Activated CD4-positive, alpha-beta memory T cell treated with anti-CD3 and anti-CD28 coated beads for 36 hours (primary cell): Measurements from ENCODE around the gene FUBP3. TPM values are rescaled to one million over a fixed set of nuclear protein-coding genes. Genes with fewer than 3 reads are reported as not detected.

Experiments
- CTCF ChIA-PET: fragments of 350-600 bp; sonication (Branson Sonifier 250); formaldehyde crosslinking; loops from one replicate; lab custom pipeline; 2021; ENCODE audit warnings: antibody characterized with exemption, inconsistent platforms; lab: Charles Lee
- POLR2A ChIA-PET: fragments of 350-600 bp; sonication (Branson Sonifier 250); formaldehyde crosslinking; loops from one replicate; lab custom pipeline; 2021; ENCODE audit warnings: antibody characterized with exemption; lab: Charles Lee
- DNase-seq: peaks from one replicate; pipeline ENCODE4 v3.0.0-alpha.2; 2020
- H3K27ac Mint-ChIP-seq: one replicate; pipeline ENCODE4 v1.8.0; 2021; ENCODE audit warnings: mixed read lengths
- H3K27me3 Mint-ChIP-seq: one replicate; pipeline ENCODE4 v1.8.0; 2021; ENCODE audit warnings: mixed read lengths
- H3K36me3 Mint-ChIP-seq: one replicate; pipeline ENCODE4 v1.8.0; 2021; ENCODE audit warnings: mixed read lengths
- H3K4me1 Mint-ChIP-seq: one replicate; pipeline ENCODE4 v1.8.0; 2021; ENCODE audit warnings: low read depth, mixed read lengths
- H3K4me3 Mint-ChIP-seq: one replicate; pipeline ENCODE4 v1.8.0; 2021; ENCODE audit warnings: mild to moderate bottlenecking, mixed read lengths
- H3K9me3 Mint-ChIP-seq: one replicate; pipeline ENCODE4 v1.8.0; 2021; ENCODE audit warnings: mixed read lengths
- intact Hi-C: fragments of 100-400 bp; cut with micrococcal nuclease; formaldehyde crosslinking; loops from one replicate; pipeline ENCODE4 v1.15.1; 2023
- total RNA-seq, 2 experiments: library from RNA; stranded (reverse); gene quantifications; one replicate each; pipeline ENCODE4 v1.2.3, GENCODE V29; 2021

The FUBP3 gene
- total RNA-seq, 2 experiments from 2014 or later: 31.8 to 37.5 TPM

DNA sequence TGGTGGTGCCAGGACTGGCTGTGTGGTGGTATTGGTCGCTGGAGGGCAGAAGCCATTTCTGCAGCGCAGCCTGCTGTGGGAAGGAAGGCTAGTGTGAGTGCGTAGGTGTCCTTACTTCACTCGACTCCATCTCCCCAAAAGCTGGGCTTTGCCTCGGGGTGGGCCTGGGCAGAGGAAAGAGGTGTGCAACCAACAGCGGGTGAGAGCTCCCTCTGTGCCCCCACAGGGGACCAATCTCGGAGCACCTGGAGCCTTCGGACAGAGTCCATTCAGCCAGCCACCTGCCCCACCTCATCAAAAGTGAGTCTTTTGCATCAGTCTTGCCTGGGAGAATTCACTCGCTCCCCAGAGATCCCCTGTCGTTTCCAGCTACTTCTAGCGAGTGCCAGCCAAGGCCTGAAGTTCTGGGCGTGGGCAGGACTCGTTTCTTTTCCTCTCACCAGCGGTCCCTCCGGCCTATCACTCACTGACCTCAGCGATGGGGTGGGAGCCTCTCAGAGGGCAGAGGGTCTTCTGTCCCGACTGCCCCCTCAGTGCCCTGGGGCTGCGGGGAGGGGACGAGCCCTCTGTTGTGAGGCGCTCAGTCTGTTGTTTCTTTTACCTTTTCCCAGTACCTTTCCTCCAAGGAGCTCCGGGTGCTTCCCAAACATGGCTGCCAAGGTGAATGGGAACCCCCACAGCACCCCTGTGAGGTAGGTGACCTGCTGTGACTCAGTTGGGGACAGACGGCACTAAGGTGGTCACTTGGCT is 52.1 kb downstream of the FUBP3 start:
- Mint-ChIP-seq H3K4me3 (no peak overlapping the region), H3K36me3 (peaks cover 30% of the 10 kb centered on the region), H3K27ac (no peak overlapping the region), H3K27me3 (no peaks in the 10 kb centered on the region), H3K4me1 (no peaks in the 10 kb centered on the region), H3K9me3 (no peaks in the 10 kb centered on the region)
- CTCF ChIA-PET: no interaction called here
- intact Hi-C loops: no loop called here
- POLR2A ChIA-PET: no interaction called here
- DNase-seq: no peak

DNA sequence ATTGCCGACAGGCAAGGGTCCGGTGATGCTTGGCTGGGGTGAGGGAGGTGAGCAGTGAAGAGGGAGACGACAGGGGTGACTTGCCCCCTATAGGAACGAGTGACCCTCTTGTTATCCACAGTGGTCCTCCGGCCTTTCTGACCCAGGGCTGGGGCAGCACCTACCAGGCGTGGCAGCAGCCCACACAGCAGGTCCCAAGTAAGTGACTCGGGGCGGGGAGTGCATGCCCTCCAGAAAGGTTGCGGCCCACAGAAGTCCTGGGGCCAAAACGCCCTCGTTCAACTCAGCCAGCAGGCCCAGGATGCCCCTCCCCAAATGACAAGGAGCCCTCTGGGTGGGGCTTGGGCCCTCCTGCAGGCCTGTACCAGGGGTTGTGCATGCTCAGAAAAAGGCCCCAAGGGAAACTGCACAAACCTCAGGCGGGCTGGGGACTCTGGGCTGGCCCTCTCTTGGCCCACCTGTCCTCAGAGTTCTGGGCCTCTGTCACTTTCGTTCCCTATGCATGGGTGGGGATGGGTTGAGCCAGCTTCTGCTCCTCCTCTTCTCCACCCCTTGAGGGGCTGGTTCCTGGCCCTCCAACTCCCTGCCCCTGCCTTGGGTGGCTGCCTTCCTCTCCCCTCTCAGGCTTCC is 52.8 kb downstream of the FUBP3 start:
- DNase-seq: no peak
- intact Hi-C loops: no loop called here

DNA sequence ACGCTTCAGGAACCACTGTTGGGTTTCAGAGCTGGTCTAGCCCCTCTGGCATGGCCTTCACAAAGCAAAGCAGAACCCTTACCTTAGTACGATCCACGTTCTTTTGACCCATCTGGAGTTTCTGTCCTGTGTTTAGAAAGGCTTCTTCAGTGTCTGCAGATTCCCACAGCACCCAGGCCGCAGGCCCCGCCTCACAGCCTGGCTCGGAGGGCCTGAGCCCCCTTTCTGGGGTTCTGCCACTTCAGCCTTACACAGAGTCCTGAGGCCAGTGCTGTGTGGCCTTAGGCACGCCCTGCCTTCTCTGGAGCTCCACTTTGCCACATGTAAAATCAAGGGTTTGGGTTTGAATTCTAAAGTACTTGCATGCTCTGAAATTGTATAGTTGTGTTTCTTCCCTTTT is 53.5 kb downstream of the FUBP3 start:
- H3K4me1 Mint-ChIP-seq: no peaks in the 10 kb centered on the region
- intact Hi-C loops: no loop called here
- peaks cover 23% of the 10 kb centered on the region for H3K36me3 Mint-ChIP-seq
- no peak for DNase-seq
- ChIA-PET POLR2A (no interaction called here), CTCF (no interaction called here)
- no peak overlapping the region for H3K4me3 Mint-ChIP-seq
- H3K27me3 Mint-ChIP-seq: no peaks in the 10 kb centered on the region
- no peak overlapping the region for H3K27ac Mint-ChIP-seq
- no peaks in the 10 kb centered on the region for H3K9me3 Mint-ChIP-seq

More for the DNA sequence above, 52.8 kb downstream of the FUBP3 start:
- no peak overlapping the region for H3K4me3 Mint-ChIP-seq
- no peaks in the 10 kb centered on the region for H3K4me1 Mint-ChIP-seq
- H3K9me3 Mint-ChIP-seq: no peaks in the 10 kb centered on the region
- no peak overlapping the region for H3K27ac Mint-ChIP-seq
- H3K27me3 Mint-ChIP-seq: no peaks in the 10 kb centered on the region
- POLR2A ChIA-PET: no interaction called here
- CTCF ChIA-PET: no interaction called here
- H3K36me3 Mint-ChIP-seq: peaks cover 25% of the 10 kb centered on the region

DNA sequence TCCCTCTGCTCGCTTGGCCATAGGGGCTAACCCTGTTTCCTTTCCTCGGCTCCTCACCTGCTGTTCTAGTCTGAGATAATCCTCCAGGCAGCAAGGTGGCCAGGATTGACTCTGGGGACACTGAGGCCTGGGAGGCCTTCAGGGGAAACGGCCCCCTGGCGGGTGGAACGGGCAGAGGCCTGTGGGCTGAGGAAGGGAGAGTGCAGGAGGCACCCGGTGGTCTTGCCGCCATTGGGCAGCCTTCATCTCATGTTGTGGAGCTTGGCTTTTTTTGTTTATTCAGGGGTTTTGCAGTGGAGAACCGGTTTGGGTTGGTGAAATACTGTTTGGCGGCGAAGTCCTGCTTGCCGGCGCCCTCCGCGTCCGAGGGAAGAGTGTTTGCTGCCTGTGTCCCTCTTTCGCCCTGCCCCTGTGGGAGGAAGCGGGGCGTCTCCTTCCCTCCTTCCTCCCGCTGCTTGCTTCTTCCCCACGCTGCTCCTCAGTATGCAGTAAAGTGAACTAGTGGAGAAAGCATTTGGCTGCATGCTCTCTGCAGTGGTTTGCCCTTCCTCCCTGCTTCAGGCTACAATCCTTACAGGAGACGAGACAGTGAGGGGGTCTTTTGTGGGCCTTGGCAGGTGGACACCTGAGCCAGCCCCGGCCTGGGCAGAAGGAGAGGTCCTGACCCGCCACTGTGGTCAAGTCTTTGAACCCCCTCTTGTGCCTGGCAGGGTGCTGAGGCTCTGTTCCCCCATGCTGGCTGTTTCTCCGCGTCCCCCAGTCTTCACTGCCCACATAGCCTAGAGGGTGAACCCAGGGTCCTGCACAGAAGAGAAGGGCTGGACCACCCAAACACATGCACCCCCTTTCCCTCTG is 54.2 kb downstream of the FUBP3 start:
- no peak for DNase-seq
- H3K27me3 Mint-ChIP-seq: no peaks in the 10 kb centered on the region
- ChIA-PET CTCF (no interaction called here), POLR2A (no interaction called here)
- no peak overlapping the region for H3K4me3 Mint-ChIP-seq
- intact Hi-C loops: no loop called here
- H3K9me3 Mint-ChIP-seq: no peaks in the 10 kb centered on the region
- no peak overlapping the region for H3K27ac Mint-ChIP-seq
- H3K36me3 Mint-ChIP-seq: peaks cover 28% of the 10 kb centered on the region
- no peaks in the 10 kb centered on the region for H3K4me1 Mint-ChIP-seq

DNA sequence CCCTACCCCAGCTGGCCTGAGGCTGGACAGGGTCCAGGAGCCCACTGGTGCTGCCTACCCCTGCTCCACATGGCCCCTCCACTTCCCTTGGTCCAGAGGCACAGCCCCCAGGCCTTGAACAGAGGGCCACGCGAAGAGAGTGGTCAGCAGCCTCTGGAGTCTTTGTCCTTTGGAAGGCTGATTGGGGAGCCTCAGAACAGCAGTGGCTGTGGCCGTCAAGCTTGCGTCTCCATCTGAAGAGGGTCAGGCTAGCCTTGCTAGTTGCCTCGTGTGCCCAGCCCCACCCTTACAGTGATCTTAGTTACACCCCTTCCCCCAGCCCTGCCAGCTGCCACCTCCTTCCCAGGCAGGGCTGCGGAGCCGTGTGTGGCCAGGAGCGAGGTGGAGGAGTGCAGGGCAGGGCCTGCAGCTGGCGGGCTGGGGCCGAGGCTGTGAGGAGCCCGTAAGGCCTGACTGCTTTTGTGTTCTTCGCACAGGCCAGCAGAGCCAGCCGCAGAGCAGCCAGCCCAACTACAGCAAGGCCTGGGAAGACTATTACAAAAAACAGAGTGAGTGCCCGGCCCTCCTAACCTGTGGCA is 54.9 kb downstream of the FUBP3 start:
- DNase-seq: no peak
- Mint-ChIP-seq H3K36me3 (peaks cover 33% of the 10 kb centered on the region), H3K27me3 (no peaks in the 10 kb centered on the region), H3K4me1 (no peaks in the 10 kb centered on the region), H3K9me3 (no peaks in the 10 kb centered on the region), H3K27ac (no peak overlapping the region), H3K4me3 (no peak overlapping the region)
- intact Hi-C loops: no loop called here
- ChIA-PET POLR2A (no interaction called here), CTCF (no interaction called here)

DNA sequence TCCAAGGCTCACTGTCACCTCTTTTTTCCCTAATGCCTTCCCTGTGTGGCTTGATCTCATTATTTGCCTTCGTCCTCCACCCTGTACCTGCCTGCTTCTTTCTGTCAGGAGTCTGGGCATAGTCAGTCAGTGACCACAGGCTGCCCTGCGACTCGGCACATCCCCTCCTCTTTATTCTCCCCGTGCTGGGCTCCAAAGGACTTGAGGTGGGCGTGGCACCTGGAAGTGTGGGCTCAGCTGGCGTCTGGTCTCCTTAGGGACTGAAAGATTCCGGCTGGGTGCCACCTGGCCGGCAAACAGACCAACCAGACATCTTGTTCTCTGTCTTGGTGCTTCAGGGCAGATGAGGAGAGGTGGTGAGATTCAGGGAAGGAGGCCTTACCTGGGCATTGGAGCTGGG is 55.4 kb downstream of the FUBP3 start:
- no peak for DNase-seq
- no peak overlapping the region for H3K27ac Mint-ChIP-seq
- H3K36me3 Mint-ChIP-seq: peaks cover 28% of the 10 kb centered on the region
- no peaks in the 10 kb centered on the region for H3K4me1 Mint-ChIP-seq
- H3K4me3 Mint-ChIP-seq: no peak overlapping the region
- ChIA-PET POLR2A (no interaction called here), CTCF (no interaction called here)
- no peaks in the 10 kb centered on the region for H3K9me3 Mint-ChIP-seq
- intact Hi-C loops: no loop called here
- no peaks in the 10 kb centered on the region for H3K27me3 Mint-ChIP-seq

DNA sequence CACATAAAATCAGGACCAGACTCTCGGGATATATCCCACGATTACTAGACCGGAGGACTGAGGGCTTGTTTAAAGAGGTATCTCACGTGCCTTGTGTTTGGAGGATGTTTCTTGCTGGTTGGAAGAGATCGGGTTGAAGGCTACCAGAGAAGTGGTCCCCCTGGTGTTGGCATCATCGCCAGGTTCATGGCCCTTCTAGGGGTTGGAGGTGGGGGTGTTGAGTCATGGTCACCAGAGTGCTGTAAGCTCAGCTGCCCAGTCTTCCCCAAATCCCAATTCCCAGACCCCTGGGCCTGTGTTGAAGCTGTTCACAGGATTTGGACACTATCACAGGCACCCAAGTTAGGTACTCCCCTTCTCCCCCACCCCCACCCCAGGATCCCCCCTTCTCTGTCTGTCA is 55.9 kb downstream of the FUBP3 start:
- intact Hi-C loops: no loop called here

DNA sequence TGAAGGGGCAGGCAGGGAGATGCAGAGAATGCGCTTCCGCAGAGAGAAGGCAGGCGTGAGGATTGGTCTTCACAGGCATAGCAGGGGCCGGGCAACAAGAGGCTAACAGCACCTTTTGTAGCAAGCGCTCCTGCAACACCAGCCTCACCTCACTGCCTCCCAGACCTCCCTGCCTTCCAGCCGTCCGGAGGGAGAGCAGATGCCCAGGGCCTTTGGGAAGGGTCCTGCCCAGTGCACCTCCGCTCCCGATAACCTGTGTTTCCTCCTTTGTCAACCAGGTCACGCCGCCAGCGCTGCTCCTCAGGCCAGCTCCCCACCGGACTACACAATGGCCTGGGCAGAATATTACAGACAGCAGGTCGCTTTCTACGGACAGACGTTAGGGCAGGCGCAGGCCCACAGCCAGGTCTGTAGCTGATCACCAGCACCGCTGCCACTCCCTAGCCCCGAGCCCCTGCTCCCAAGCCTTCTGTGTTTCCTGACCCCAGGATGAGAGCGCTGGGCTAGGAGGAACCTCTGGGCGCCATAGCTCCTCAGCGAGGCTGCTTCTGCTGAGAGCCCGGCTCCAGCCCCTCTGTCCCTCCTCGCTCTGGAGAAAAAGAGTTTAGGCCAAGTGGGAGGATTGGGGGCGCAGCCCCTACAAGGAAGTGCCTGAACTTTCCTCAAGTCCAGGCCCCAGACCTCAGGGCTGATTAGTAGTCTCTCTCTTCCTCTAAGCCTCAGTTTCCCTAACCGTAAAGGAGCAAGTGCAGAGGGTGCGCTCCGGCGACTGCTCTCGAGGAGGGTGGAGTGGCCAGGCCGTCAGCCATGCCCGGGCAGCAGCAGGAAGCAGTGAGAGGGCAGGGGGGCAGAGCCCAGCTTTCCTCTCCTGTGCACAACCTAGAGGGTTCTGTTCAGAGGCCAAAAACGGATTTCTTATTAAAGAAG is 56.6 kb downstream of the FUBP3 start:
- intact Hi-C loops: no loop called here
- Mint-ChIP-seq H3K4me1 (no peaks in the 10 kb centered on the region), H3K4me3 (no peak overlapping the region), H3K27ac (no peak overlapping the region), H3K9me3 (no peaks in the 10 kb centered on the region), H3K36me3 (peaks cover 25% of the 10 kb centered on the region), H3K27me3 (no peaks in the 10 kb centered on the region)
- POLR2A ChIA-PET: no interaction called here
- no peak for DNase-seq
- CTCF ChIA-PET: no interaction called here

More for the DNA sequence above, 55.9 kb downstream of the FUBP3 start:
- Mint-ChIP-seq H3K27ac (no peak overlapping the region), H3K9me3 (no peaks in the 10 kb centered on the region), H3K27me3 (no peaks in the 10 kb centered on the region), H3K4me3 (no peak overlapping the region), H3K36me3 (peaks cover 27% of the 10 kb centered on the region), H3K4me1 (no peaks in the 10 kb centered on the region)
- POLR2A ChIA-PET: no interaction called here
- CTCF ChIA-PET: no interaction called here
- no peak for DNase-seq

DNA sequence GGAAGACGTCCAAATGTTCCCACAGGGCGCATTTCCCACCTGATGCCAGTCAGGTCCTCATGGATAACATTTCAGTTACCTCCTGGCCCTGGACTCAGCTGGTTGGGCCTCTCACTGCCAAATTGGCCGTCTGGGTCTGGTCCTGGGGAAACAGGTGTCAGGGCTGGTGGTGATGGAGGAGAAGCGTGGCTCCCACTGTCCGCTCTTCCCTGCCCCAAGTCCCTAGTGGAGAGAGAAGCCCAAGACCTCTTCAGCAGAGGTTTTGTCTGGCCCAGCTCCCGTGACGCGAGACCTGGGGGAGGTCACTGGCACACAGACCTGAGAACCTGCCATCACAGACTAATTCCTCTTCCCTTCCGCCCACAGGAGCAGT is 57.3 kb downstream of the FUBP3 start:
- H3K27ac Mint-ChIP-seq: no peak overlapping the region
- H3K4me3 Mint-ChIP-seq: no peak overlapping the region
- no peak for DNase-seq
- H3K4me1 Mint-ChIP-seq: no peaks in the 10 kb centered on the region
- H3K36me3 Mint-ChIP-seq: peaks cover 23% of the 10 kb centered on the region
- no peaks in the 10 kb centered on the region for H3K9me3 Mint-ChIP-seq
- POLR2A ChIA-PET: no interaction called here
- no peaks in the 10 kb centered on the region for H3K27me3 Mint-ChIP-seq
- intact Hi-C loops: no loop called here
- CTCF ChIA-PET: no interaction called here

DNA sequence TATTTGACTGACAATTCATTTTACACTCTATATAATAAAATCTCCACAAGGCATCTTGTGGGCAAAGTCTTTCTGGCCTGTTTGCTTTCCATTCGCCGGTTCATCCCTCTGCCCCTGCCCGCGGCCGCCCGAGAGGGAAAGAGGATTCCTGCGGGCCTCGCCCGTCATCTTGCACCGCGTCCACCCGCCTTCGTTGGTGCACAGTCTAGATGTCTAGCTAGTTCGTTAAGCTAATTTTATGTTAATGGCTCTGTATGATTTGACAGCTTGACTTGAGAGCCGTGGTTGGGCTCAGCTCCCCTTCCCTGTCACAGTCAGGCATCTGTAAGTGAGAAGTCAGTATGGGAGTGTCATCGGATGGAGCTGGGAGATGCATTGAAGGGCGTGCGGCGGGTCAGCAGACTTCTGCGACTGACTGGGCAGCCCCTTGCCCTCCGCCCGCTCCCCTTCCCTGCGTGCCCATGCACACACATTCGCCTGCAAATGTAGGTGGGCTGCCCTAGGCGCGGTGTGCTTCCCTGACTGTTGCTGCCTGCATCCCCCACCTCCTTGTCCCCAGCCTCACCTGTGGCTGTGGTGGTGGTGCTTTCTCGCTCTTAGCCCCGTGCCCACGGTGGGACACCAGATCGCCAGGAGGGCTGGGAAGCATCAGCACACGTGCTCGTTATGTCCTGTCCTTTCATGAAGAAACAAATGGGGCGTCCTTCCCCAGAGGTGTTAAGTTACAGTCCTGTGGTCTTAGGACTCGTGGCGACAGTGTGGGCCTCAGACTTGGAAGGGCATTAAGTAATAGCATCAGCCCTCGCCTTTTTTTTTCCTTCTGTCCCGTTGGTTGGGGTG is 59.1 kb downstream of the FUBP3 start:
- Mint-ChIP-seq H3K36me3 (peaks cover 19% of the 10 kb centered on the region), H3K9me3 (no peaks in the 10 kb centered on the region), H3K4me1 (no peaks in the 10 kb centered on the region), H3K27ac (no peak overlapping the region), H3K4me3 (no peak overlapping the region), H3K27me3 (no peaks in the 10 kb centered on the region)
- ChIA-PET CTCF (no interaction called here), POLR2A (no interaction called here)
- DNase-seq: no peak
- intact Hi-C loops: no loop called here
